ENCODE measurements around the gene SLC24A4. TPM values are rescaled to one million over a fixed set of nuclear protein-coding genes. Genes with fewer than 3 reads are reported as not detected.
A peak's percentile ranks its signal among the peaks of the same experiment; 100 is the strongest.

Gene SLC24A4
- total and polyA plus RNA-seq, 7 experiments from 2014 or later: 0.10 to 15.3 (median 2.1) TPM; not detected in 4

- Histone ChIP-seq H3K9me3 (ENCODE audit: control insufficient read depth in 2 of 3, low read length in 3 of 3) (no peaks in the 10 kb centered on the region), H3K4me3 (ENCODE audit: low read length) (no peak overlapping the region), H3K27ac (ENCODE audit: low read depth, low read length) (peak overlapping the region; percentile 21), H3K36me3 (ENCODE audit: control insufficient read depth in 2 of 3, insufficient read depth in 3 of 3, low read length in 3 of 3) (no peaks in the 10 kb centered on the region), H3K27me3 (ENCODE audit: control insufficient read depth in 2 of 2, insufficient read depth in 2 of 2, low read length in 2 of 2) (no peaks in the 10 kb centered on the region), H3K4me1 (ENCODE audit: control insufficient read depth in 2 of 2, insufficient read depth in 2 of 2, low read length in 2 of 2) (peaks cover 0 to 16% of the 10 kb centered on the region in 2 donors)
- Mint-ChIP-seq H3K4me1 (peaks cover 10 to 28% (median 26%) of the 10 kb centered on the region in 7 donors), H3K27me3 (peaks cover 0 to 3% (median under 1%) of the 10 kb centered on the region in 5 donors), H3K36me3 (peaks cover 0 to 14% (median 0%) of the 10 kb centered on the region in 5 donors), H3K27ac (peak overlapping the region; percentile 30 to 91 (median 74)), H3K4me3 (peak overlapping the region; percentile 10 to 69 (median 56)), H3K9me3 (peaks cover 0 to 4% (median 0%) of the 10 kb centered on the region in 11 donors)
- CTCF ChIA-PET: no interaction called here
- ATAC-seq (no peak), DNase-seq (peak in 6 of 9 donors; percentile 4 to 39 (median 20))
- POLR2A ChIA-PET: interaction anchor here (0.7 kb wide), 2 partner anchors 159 to 303 kb away, joined by 3 read pairs; partner anchors contain the start of gene CPSF2
- intact Hi-C loops (cut with micrococcal nuclease): no loop called here
Measured at GRCh38 chr14:92280554-92281262, 42.3 kb upstream of the SLC24A4 start.

- H3K27ac ChIP-seq (ENCODE audit: low read depth, low read length): no peak overlapping the region
Measured at GRCh38 chr14:92282669-92283068, 40.3 kb upstream of the SLC24A4 start.

GRCh38 chr14:92285311-92285710 lies 37.7 kb upstream of the SLC24A4 start:
- Histone ChIP-seq H3K27me3 (ENCODE audit: control insufficient read depth in 2 of 2, insufficient read depth in 2 of 2, low read length in 2 of 2) (no peaks in the 10 kb centered on the region), H3K4me3 (ENCODE audit: low read length) (no peak overlapping the region), H3K9me3 (ENCODE audit: control insufficient read depth in 2 of 3, low read length in 3 of 3) (no peaks in the 10 kb centered on the region), H3K36me3 (ENCODE audit: control insufficient read depth in 2 of 3, insufficient read depth in 3 of 3, low read length in 3 of 3) (no peaks in the 10 kb centered on the region), H3K27ac (ENCODE audit: low read depth, low read length) (no peak overlapping the region), H3K4me1 (ENCODE audit: control insufficient read depth in 2 of 2, insufficient read depth in 2 of 2, low read length in 2 of 2) (peaks cover 0 to 13% of the 10 kb centered on the region in 2 donors)
- ATAC-seq: no peak
- POLR2A ChIA-PET: no interaction called here
- H3K4me1 Mint-ChIP-seq: peaks cover 7 to 18% (median 17%) of the 10 kb centered on the region in 7 donors
- H3K27ac Mint-ChIP-seq: no peak overlapping the region
- peaks cover 8 to 22% (median 11%) of the 10 kb centered on the region in 5 donors for H3K27me3 Mint-ChIP-seq
- intact Hi-C loops (cut with micrococcal nuclease): no loop called here
- peaks cover 0 to 12% (median 0%) of the 10 kb centered on the region in 5 donors for H3K36me3 Mint-ChIP-seq
- no peak overlapping the region for H3K4me3 Mint-ChIP-seq
- peaks cover 0 to 4% (median 0%) of the 10 kb centered on the region in 11 donors for H3K9me3 Mint-ChIP-seq
- CTCF ChIA-PET: no interaction called here
- DNase-seq: no peak

More at GRCh38 chr14:92282669-92283068, 40.3 kb upstream of the SLC24A4 start:
- ATAC-seq (no peak), DNase-seq (no peak)
- peak overlapping the region in 1 of 9 donors; percentile 68 for H3K27ac Mint-ChIP-seq
- Histone ChIP-seq H3K27me3 (ENCODE audit: control insufficient read depth in 2 of 2, insufficient read depth in 2 of 2, low read length in 2 of 2) (no peaks in the 10 kb centered on the region), H3K4me3 (ENCODE audit: low read length) (no peak overlapping the region), H3K9me3 (ENCODE audit: control insufficient read depth in 2 of 3, low read length in 3 of 3) (no peaks in the 10 kb centered on the region), H3K36me3 (ENCODE audit: control insufficient read depth in 2 of 3, insufficient read depth in 3 of 3, low read length in 3 of 3) (no peaks in the 10 kb centered on the region), H3K4me1 (ENCODE audit: control insufficient read depth in 2 of 2, insufficient read depth in 2 of 2, low read length in 2 of 2) (peaks cover 0 to 16% of the 10 kb centered on the region in 2 donors)
- H3K9me3 Mint-ChIP-seq: peaks cover 0 to 4% (median 0%) of the 10 kb centered on the region in 11 donors
- peaks cover 0 to 14% (median 0%) of the 10 kb centered on the region in 5 donors for H3K36me3 Mint-ChIP-seq
- H3K4me1 Mint-ChIP-seq: peaks cover 10 to 28% (median 26%) of the 10 kb centered on the region in 7 donors
- peaks cover 0 to 4% (median 0%) of the 10 kb centered on the region in 5 donors for H3K27me3 Mint-ChIP-seq
- ChIA-PET CTCF (no interaction called here), POLR2A (no interaction called here)
- no peak overlapping the region for H3K4me3 Mint-ChIP-seq
- intact Hi-C loops (cut with micrococcal nuclease): no loop called here

- H3K4me1 Mint-ChIP-seq: peaks cover 0 to 3% (median 0%) of the 10 kb centered on the region in 7 donors
- Histone ChIP-seq H3K4me3 (ENCODE audit: low read length) (no peak overlapping the region), H3K27ac (ENCODE audit: low read depth, low read length) (no peak overlapping the region), H3K9me3 (ENCODE audit: control insufficient read depth in 2 of 3, low read length in 3 of 3) (no peaks in the 10 kb centered on the region), H3K4me1 (ENCODE audit: control insufficient read depth in 2 of 2, insufficient read depth in 2 of 2, low read length in 2 of 2) (no peaks in the 10 kb centered on the region), H3K36me3 (ENCODE audit: control insufficient read depth in 2 of 3, insufficient read depth in 3 of 3, low read length in 3 of 3) (no peaks in the 10 kb centered on the region), H3K27me3 (ENCODE audit: control insufficient read depth in 2 of 2, insufficient read depth in 2 of 2, low read length in 2 of 2) (no peaks in the 10 kb centered on the region)
- no peaks in the 10 kb centered on the region for H3K36me3 Mint-ChIP-seq
- CTCF ChIA-PET: no interaction called here
- no peak for ATAC-seq
- peaks cover 8 to 37% (median 13%) of the 10 kb centered on the region in 5 donors for H3K27me3 Mint-ChIP-seq
- POLR2A ChIA-PET: no interaction called here
- intact Hi-C loops (cut with micrococcal nuclease): no loop called here
- peaks cover 0 to 2% (median 0%) of the 10 kb centered on the region in 11 donors for H3K9me3 Mint-ChIP-seq
- no peak for DNase-seq
- H3K4me3 Mint-ChIP-seq: no peak overlapping the region
- no peak overlapping the region for H3K27ac Mint-ChIP-seq
Measured at GRCh38 chr14:92287987-92288386, 35.0 kb upstream of the SLC24A4 start.

- Mint-ChIP-seq H3K4me1 (no peaks in the 10 kb centered on the region), H3K9me3 (peaks cover 0 to 2% (median 0%) of the 10 kb centered on the region in 11 donors), H3K27ac (no peak overlapping the region), H3K36me3 (no peaks in the 10 kb centered on the region), H3K27me3 (peaks cover 8 to 41% (median 13%) of the 10 kb centered on the region in 5 donors), H3K4me3 (no peak overlapping the region)
- POLR2A ChIA-PET: no interaction called here
- CTCF ChIA-PET: no interaction called here
- Histone ChIP-seq H3K4me3 (ENCODE audit: low read length) (no peak overlapping the region), H3K4me1 (ENCODE audit: control insufficient read depth in 2 of 2, insufficient read depth in 2 of 2, low read length in 2 of 2) (no peaks in the 10 kb centered on the region), H3K27ac (ENCODE audit: low read depth, low read length) (no peak overlapping the region), H3K9me3 (ENCODE audit: control insufficient read depth in 2 of 3, low read length in 3 of 3) (no peaks in the 10 kb centered on the region), H3K36me3 (ENCODE audit: control insufficient read depth in 2 of 3, insufficient read depth in 3 of 3, low read length in 3 of 3) (no peaks in the 10 kb centered on the region), H3K27me3 (ENCODE audit: control insufficient read depth in 2 of 2, insufficient read depth in 2 of 2, low read length in 2 of 2) (no peaks in the 10 kb centered on the region)
- no peak for ATAC-seq
- intact Hi-C loops (cut with micrococcal nuclease): no loop called here
- no peak for DNase-seq
Measured at GRCh38 chr14:92288994-92289660, 33.8 kb upstream of the SLC24A4 start.

- H3K4me3 Mint-ChIP-seq: no peak overlapping the region
- intact Hi-C loops (cut with micrococcal nuclease): no loop called here
Measured at GRCh38 chr14:92292673-92293072, 30.3 kb upstream of the SLC24A4 start.

More at GRCh38 chr14:92292673-92293072, 30.3 kb upstream of the SLC24A4 start:
- H3K9me3 ChIP-seq (ENCODE audit: control insufficient read depth in 2 of 3, low read length in 3 of 3): no peaks in the 10 kb centered on the region
- CTCF ChIA-PET: no interaction called here
- no peaks in the 10 kb centered on the region for H3K4me1 Mint-ChIP-seq
- no peak overlapping the region for H3K27ac ChIP-seq (ENCODE audit: low read depth, low read length)
- ATAC-seq: no peak
- no peaks in the 10 kb centered on the region for H3K27me3 ChIP-seq (ENCODE audit: control insufficient read depth in 2 of 2, insufficient read depth in 2 of 2, low read length in 2 of 2)
- DNase-seq: no peak
- no peaks in the 10 kb centered on the region for H3K4me1 ChIP-seq (ENCODE audit: control insufficient read depth in 2 of 2, insufficient read depth in 2 of 2, low read length in 2 of 2)
- H3K36me3 ChIP-seq (ENCODE audit: control insufficient read depth in 2 of 3, insufficient read depth in 3 of 3, low read length in 3 of 3): no peaks in the 10 kb centered on the region
- H3K36me3 Mint-ChIP-seq: no peaks in the 10 kb centered on the region
- no peak overlapping the region for H3K27ac Mint-ChIP-seq
- peaks cover 0 to 2% (median 0%) of the 10 kb centered on the region in 11 donors for H3K9me3 Mint-ChIP-seq
- POLR2A ChIA-PET: no interaction called here
- no peak overlapping the region for H3K4me3 ChIP-seq (ENCODE audit: low read length)
- H3K27me3 Mint-ChIP-seq: peaks cover 8 to 54% (median 24%) of the 10 kb centered on the region in 5 donors

All from naive thymus-derived CD4-positive, alpha-beta T cell (primary cell).